ENCODE results near the gene TRIM31.

The TRIM31 gene

GRCh38 chr6:30111266-30111856 lies 1.5 kb downstream of the TRIM31 start:
- no peak for DNase-seq

- DNase-seq, result no peak
These were observed 8.2 kb downstream of the TRIM31 start for GRCh38 chr6:30104661-30105060.

DNA sequence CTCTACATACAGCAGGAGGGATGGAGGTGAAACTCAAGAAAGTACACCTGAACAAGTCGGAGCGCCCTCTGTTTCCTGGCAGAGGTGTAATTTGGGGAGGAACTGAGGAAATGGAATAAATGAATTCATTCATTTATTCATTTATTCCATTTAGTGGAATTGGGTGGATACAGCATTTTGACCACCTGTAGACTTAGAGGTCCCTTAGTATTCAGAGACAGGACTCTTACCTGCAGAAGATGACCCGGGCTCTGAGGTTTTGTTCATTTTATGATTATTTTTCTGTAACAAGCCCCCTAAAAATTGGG lies 9.1 kb downstream of the TRIM31 start:
- DNase-seq, result no peak

GRCh38 chr6:30102970-30103871 lies 9.7 kb downstream of the TRIM31 start:
- peak; percentile 68 to 87 (median 76) for DNase-seq

DNA sequence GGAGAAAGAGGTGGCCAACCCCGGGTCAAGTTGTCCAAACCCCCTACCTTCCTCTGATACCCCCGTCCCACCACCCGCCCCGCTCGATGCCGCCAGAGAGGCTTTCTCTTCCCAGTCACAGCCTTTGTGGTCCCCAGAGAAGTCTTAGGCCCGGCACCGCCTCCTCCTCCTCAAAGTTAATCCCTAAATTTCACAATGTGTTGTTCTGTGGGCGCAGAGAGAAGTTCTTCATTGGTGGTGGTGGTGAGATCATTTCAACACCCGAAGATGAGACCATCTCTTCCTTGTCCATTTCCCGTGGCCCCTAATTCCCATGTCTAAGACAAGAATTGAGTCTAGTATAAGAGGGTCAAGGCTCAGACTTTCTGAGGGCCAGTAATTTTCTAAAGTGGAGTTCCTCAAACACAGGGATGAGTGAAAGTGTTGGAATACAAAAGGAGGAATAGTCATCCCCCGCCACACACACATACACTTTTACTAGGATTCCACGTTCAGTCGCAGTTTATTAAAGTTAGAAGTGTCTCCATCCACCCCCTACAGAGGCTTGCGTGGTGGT lies 10.4 kb downstream of the TRIM31 start:
- DNase-seq, result peak in 2 of 6 experiments; percentile 12 to 43

DNA sequence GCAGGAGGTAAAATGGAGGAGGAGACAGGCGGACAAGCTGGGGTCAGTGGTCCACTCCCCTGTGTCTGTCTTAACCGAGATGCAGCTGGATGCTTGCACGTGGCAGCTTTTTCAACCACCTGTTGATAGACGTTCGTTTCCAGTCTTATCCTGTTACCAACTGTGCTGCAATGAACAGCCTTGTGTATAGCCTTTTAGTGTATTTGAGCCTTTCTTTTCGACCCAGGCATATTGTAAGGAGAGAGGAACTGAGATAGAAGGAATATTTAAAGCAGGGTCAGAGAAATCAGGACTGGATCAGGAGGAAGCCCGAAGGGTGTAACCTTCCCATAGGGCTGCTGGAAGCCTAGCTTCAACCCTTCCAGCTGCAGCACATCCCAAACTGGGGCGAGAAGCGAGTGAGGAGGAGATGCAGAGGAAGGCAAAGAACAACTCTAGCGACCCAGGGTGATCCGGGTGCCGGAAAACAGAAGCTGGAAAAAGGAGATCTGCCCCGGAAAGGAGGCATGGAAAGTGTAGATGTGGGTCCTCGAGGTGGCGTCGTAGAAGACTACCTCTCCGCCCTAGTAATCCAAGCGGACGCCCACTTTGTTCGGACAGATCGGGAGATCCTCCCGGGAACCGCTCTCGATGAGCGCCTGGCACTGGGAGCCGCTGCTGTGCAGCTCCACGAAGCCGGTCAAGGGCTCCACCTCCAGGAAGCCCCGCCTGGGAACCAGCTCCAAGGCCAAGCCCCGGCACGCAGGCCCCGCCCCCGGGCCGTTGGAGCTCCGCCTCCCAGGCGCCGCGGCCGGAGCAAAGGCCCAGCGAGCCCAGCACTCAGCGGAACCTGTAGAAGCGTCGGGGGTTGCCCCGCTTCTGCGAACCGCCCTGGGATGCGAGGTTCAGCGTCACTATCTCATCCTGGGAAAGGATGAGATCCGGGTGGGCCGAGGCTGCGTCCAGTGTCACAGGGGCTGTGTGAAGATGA lies 11.2 kb downstream of the TRIM31 start:
- DNase-seq, result peak in 5 of 6 experiments; percentile 22 to 72 (median 42)

- DNase-seq, result peak in 4 of 6 experiments; percentile 9 to 29 (median 20)
These were observed 12.1 kb downstream of the TRIM31 start for GRCh38 chr6:30100585-30101443.

- no peak for DNase-seq
These were observed 12.7 kb downstream of the TRIM31 start for GRCh38 chr6:30100154-30100553.

GRCh38 chr6:30097902-30098768 lies 14.8 kb downstream of the TRIM31 start:
- peak in 2 of 6 experiments; percentile 26 to 31 for DNase-seq

- no peak for DNase-seq
These were observed 16.1 kb downstream of the TRIM31 start for GRCh38 chr6:30096829-30097228.

DNA sequence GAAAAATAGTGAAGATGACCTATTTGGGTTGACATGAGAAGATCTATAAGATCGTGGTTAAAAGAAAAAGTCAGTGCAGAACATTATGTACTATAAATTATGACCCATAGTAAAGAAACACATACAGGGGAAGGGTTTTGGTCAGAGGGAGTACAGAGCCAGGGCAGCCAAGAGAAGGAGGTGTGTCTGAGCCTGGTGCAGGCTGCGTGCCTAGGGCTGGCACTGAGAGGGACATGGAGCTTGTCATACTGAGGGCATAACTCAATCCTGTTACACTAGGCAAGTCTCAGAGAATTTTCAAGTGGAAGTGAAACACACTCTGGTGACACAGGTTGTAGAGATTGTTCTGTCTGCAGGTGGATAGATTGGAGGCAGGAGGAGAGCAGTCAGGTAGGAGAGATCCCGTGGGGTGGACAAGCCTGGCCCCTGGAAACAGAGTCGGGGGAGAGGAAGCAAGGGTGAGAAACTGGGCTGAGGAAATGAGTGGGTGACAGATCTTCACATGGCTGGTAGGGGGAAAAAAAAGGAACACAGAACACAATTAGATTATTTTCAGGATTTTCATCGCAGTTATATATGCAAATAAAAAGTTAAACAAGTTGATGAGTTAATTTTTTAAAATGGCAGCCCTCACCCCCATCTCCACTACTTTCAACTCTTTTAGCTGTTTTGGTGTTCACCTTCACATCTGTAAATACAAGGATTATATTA lies 18.8 kb downstream of the TRIM31 start:
- DNase-seq, result no peak

- no peak for DNase-seq
These were observed 19.9 kb downstream of the TRIM31 start for GRCh38 chr6:30092852-30093543.

DNA sequence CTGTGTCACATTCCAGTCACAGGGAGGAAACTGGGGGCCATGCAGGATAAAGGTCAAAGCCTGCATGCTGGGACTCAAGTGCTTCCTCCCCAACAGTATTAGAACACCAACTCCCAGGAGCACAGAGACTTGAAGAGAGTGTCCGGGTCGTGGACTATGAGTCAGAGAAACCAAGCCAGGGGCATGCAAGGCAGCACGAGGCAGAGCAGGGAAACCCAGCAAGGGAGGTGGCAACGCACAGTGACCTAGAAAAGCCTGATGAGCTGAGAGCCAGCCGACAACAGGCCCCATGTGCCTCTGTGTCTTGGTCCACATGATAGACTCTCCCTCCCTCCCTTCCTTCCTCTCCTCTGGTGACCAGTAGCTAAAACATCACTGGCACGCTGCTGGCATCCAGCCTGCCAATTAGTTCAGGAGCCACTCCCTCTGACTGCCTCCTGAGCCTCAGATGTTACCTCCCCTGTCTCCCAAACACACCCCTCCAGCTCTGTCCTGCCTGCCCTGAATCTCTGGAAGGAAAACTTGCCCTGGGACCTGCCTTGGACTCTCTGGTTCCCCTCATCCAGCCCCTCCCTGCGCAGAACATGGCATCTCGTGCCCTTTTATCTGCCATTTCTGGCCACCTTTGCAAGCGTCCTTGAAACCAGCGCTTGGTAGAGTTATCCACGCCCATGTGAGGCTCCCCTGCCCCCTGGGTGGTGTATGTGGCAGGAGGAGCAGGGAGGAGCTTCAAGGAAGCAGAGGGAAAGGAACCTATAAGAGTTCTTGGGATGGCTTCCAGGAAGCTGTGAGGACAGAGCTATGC lies 21.1 kb downstream of the TRIM31 start:
- no peak for DNase-seq

- DNase-seq, result no peak
These were observed 25.0 kb downstream of the TRIM31 start for GRCh38 chr6:30087876-30088275.

GRCh38 chr6:30077218-30077617 lies 35.7 kb downstream of the TRIM31 start:
- DNase-seq, result peak in 1 of 6 experiments; percentile 13

GRCh38 chr6:30075790-30076732 lies 36.8 kb downstream of the TRIM31 start:
- peak in 3 of 6 experiments; percentile 5 to 28 (median 19) for DNase-seq

DNA sequence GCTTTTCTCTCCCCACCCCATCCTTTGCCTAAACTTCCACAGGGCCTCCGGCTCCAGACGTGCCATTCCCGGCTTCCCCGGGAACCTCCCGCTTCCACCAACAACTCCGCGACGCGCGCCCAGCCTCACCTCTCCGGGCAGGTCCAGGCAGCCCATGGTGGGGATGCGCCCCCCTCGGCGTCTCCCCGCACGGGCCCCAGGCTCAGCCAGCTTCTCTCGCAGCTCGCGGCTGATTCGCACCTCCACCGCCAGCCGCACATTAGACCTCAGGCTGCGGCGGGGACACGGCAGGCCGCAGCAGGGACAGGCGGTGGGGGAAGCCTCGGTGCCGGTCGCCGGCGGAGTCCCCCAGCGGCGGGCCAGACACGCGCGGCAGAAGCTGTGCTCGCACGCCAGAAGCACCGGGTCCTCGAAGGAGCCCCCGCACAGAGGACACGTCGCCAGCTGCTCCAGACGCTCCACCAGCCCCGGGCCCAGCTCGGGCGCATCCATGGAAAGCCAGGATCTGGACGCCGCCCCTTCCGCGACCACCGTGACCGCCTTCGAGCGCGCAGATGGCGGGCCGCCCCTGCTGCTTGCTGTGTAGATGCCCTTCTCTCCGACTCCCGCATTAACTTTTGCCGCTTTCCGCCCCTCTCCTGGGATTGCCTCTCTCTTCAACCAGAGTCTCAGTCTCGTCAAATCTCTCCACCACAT lies 37.6 kb downstream of the TRIM31 start, which contains the start of gene RNF39:
Gene RNF39, minus strand, starts transcription at position 676 of the 696 bp plus-strand sequence. Its CDS starts 184 bp downstream, at position 492.
- peak in 4 of 6 experiments; percentile 5 to 29 (median 20) for DNase-seq

Measured in stimulated activated naive CD4-positive, alpha-beta T cell (primary cell).